GM10248 (cell line): ENCODE measurements around the gene DONSON.

Source experiments
- CTCF ChIA-PET: fragments of 300-600 bp; sonication (Branson Sonifier 250); formaldehyde crosslinking; extraction: SDS; loops from one replicate; lab custom pipeline; 2021; ENCODE audit warnings: antibody characterized with exemption; lab: Yijun Ruan, JAX
- POLR2A ChIA-PET: fragments of 350-650 bp; sonication (Branson Sonifier 250); formaldehyde crosslinking; extraction: SDS; loops from one replicate; lab custom pipeline; 2020; ENCODE audit warnings: antibody characterized with exemption; lab: Yijun Ruan, JAX
- DNase-seq: peaks from one replicate; pipeline ENCODE4 v3.0.0; 2012; ENCODE audit errors: extremely low spot score
- CTCF ChIP-seq: IDR thresholded peaks from 2 replicates; pipeline ENCODE4 v1.5.1; 2012; ENCODE audit warnings: mild to moderate bottlenecking, low read depth; ENCODE audit errors: extremely low read depth, missing control alignments, control extremely low read depth

The DONSON gene

GRCh38 chr21:33611006-33611744, 22.7 kb upstream of the DONSON start:
- TF ChIP-seq CTCF: no peak
- no peak for DNase-seq
- CTCF ChIA-PET: interaction anchor here (1.3 kb wide), 1 partner anchor 411 kb away, joined by 3 read pairs; no protein-coding TSS in a partner anchor
- POLR2A ChIA-PET: no interaction called here

GRCh38 chr21:33608559-33608958, 20.1 kb upstream of the DONSON start:
- POLR2A ChIA-PET: no interaction called here
- TF ChIP-seq CTCF: no peak
- DNase-seq: no peak
- CTCF ChIA-PET: interaction anchor here (0.7 to 3.3 kb wide), 2 partner anchors 108 to 412 kb away, joined by 3 to 10 read pairs; no protein-coding TSS in a partner anchor

GRCh38 chr21:33598051-33598450, 9.6 kb upstream of the DONSON start:
- POLR2A ChIA-PET: no interaction called here
- CTCF ChIA-PET: interaction anchor here (1.1 to 2.3 kb wide), 2 partner anchors 8 to 9 kb away, joined by 6 to 11 read pairs; partner anchors contain the start of gene DONSON
- no peak for TF ChIP-seq CTCF
- DNase-seq: no peak

- ChIA-PET POLR2A (interaction anchor here (0.9 to 1.0 kb wide), 5 partner anchors 14 to 120 kb away, joined by 3 to 6 read pairs (median 3); partner anchors contain the start of genes SON and TMEM50B), CTCF (interaction anchor here (0.8 to 7.8 kb wide), 7 partner anchors 9 to 74 kb away, joined by 3 to 100 read pairs (median 3); no protein-coding TSS in a partner anchor)
- TF ChIP-seq CTCF: peak; percentile 2
- DNase-seq: peak; percentile 48
Observed at GRCh38 chr21:33587792-33588484, 546 bp downstream of the DONSON start.

- ChIA-PET CTCF (no interaction called here), POLR2A (no interaction called here)
- no peak for DNase-seq
- TF ChIP-seq CTCF: no peak
Observed at GRCh38 chr21:33586927-33587326, 1.6 kb downstream of the DONSON start.

- TF ChIP-seq CTCF: no peak
- no peak for DNase-seq
- ChIA-PET POLR2A (no interaction called here), CTCF (interaction anchor here (2.1 kb wide), 1 partner anchor 21 kb away, joined by 11 read pairs; no protein-coding TSS in a partner anchor)
Observed at GRCh38 chr21:33584455-33584854, 4.0 kb downstream of the DONSON start.
